ENCODE data around the gene REPS2.

DNA sequence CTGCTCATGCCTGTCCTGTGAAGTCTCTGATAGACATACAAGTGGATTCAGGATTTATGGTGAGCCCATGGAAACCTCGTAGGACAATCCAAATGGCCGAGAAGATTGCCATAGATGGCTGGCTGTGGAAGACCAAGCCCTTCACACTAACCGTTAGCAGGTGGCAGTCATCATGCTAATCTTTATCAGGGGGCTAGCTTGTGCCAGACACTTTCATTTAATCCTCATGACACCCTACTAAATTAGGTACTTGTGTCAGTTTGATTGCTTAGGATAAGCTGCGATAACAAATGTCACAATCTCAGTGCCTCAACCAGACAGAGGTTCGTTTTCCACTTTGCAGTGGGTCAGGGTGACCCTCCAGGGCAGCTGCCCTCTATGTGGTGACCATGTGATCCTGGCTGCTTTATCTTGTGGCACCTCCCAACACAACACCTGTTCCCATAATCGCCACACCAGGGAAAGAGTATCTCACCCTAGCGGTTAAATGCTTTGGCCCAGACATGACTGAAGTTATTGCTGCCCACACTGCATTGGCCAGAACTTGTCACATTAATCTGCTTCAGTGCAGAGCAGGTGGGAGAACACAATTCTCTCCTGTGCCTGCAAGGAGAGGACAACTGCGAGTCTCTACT lies 60.8 kb downstream of the REPS2 start:
- TF ChIP-seq EP300 (IDR thresholded peaks at IDR 0.05) = no peak
- TF ChIP-seq, protein P1, sequence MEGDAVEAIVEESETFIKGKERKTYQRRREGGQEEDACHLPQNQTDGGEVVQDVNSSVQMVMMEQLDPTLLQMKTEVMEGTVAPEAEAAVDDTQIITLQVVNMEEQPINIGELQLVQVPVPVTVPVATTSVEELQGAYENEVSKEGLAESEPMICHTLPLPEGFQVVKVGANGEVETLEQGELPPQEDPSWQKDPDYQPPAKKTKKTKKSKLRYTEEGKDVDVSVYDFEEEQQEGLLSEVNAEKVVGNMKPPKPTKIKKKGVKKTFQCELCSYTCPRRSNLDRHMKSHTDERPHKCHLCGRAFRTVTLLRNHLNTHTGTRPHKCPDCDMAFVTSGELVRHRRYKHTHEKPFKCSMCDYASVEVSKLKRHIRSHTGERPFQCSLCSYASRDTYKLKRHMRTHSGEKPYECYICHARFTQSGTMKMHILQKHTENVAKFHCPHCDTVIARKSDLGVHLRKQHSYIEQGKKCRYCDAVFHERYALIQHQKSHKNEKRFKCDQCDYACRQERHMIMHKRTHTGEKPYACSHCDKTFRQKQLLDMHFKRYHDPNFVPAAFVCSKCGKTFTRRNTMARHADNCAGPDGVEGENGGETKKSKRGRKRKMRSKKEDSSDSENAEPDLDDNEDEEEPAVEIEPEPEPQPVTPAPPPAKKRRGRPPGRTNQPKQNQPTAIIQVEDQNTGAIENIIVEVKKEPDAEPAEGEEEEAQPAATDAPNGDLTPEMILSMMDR (IDR thresholded peaks at IDR 0.05) = peak in 1 of 6 experiments; percentile 14

Data from upper lobe of left lung (tissue), 4 donors.